Measurements from ENCODE around the gene TEF.

DNA sequence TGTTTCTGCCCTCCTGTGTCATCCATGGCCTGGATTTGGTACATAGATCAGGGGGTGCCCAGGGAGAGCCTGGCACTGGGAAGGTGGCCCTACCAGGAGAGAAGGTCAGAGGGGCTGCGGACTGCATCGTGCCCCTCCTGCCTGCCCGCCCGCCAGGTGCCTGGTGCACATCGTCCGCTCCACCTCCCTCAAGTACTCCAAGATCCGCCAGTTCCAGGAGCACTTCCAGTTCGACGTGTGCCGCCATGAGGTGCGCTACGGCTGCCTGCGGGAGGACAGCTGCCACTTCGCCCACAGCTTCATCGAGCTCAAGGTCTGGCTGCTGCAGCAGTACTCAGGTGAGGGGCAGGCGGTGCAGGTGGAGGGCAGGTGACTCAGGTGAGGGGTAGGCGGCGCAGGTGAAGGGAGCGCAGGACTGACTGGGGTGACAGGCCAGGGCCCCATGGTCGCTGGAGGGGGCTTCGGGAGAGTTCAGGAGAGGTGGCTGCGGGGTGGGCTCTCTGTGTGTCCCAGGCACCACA is 32.7 kb upstream of the TEF start:
- TF ChIP-seq, protein P1, sequence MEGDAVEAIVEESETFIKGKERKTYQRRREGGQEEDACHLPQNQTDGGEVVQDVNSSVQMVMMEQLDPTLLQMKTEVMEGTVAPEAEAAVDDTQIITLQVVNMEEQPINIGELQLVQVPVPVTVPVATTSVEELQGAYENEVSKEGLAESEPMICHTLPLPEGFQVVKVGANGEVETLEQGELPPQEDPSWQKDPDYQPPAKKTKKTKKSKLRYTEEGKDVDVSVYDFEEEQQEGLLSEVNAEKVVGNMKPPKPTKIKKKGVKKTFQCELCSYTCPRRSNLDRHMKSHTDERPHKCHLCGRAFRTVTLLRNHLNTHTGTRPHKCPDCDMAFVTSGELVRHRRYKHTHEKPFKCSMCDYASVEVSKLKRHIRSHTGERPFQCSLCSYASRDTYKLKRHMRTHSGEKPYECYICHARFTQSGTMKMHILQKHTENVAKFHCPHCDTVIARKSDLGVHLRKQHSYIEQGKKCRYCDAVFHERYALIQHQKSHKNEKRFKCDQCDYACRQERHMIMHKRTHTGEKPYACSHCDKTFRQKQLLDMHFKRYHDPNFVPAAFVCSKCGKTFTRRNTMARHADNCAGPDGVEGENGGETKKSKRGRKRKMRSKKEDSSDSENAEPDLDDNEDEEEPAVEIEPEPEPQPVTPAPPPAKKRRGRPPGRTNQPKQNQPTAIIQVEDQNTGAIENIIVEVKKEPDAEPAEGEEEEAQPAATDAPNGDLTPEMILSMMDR (IDR thresholded peaks at IDR 0.05; ENCODE audit: low read length) = no peak
- no peak for TF ChIP-seq EZH2 (IDR thresholded peaks at IDR 0.05; ENCODE audit: borderline replicate concordance, low read length)
